ENCODE measurements around the gene SENP2.

SENP2 gene

DNA sequence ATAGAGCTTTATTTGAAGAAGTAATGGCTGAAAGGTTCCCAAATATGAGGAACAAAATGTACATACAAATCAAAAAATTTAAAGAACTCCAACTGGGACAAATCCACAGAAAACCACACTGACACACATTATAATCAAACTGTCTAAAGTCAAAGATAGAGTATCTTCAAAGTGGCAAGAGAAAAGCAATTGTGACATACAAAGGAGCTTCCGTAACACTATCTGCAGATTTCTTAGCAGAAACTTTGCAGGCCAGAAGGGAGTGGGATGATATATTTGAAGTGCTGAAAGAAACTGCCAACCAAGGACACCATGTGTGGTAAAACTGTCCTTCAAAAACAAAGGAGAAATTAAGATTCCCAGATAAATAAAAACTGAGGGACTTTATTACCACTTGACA, 91.9 kb downstream of the SENP2 start:
- no peak for DNase-seq (ENCODE audit: low read depth, low spot score)

GRCh38 chr3:185680231-185680630, 94.1 kb downstream of the SENP2 start:
- DNase-seq (ENCODE audit: low read depth, low spot score) = no peak
